ENCODE results near the gene FAM83B. TPM values are rescaled to one million over a fixed set of nuclear protein-coding genes. Genes with fewer than 3 reads are reported as not detected.

Gene FAM83B
- total RNA-seq, 1 experiment from 2014 or later = 3.9 TPM

GRCh38 chr6:54981647-54982046 lies 135.1 kb downstream of the FAM83B start:
- peaks cover 36% of the 10 kb centered on the region for H3K9me3 Mint-ChIP-seq
- POLR2A ChIA-PET = no interaction called here
- H3K4me1 Mint-ChIP-seq = peaks cover 8% of the 10 kb centered on the region
- no peak overlapping the region for H3K4me3 Mint-ChIP-seq
- H3K27ac Mint-ChIP-seq = no peak overlapping the region
- no peak for DNase-seq (ENCODE audit: low spot score)
- no peak for ATAC-seq
- TF ChIP-seq CTCF (IDR thresholded peaks at IDR 0.05) (no peak), FOXP1 (CRISPR knock-in tag; IDR thresholded peaks at IDR 0.05; ENCODE audit: borderline replicate concordance) (no peak), NR2C2 (CRISPR knock-in tag; IDR thresholded peaks at IDR 0.05) (no peak), AFF4 (CRISPR knock-in tag; IDR thresholded peaks at IDR 0.05; ENCODE audit: borderline replicate concordance) (no peak)
- peaks cover 14% of the 10 kb centered on the region for H3K36me3 Mint-ChIP-seq
- H3K27me3 Mint-ChIP-seq (ENCODE audit: low read depth) = no peaks in the 10 kb centered on the region; the same call in 1 of the 2 replicates
- CTCF ChIA-PET = interaction anchor here (0.7 to 1.1 kb wide), 2 partner anchors 85 to 264 kb away, joined by 3 read pairs; no protein-coding TSS in a partner anchor

GRCh38 chr6:54987633-54988290 lies 141.2 kb downstream of the FAM83B start:
- TF ChIP-seq ARID4B (CRISPR knock-in tag; IDR thresholded peaks at IDR 0.05; ENCODE audit: borderline replicate concordance) (no peak), ZNF317 (CRISPR knock-in tag; IDR thresholded peaks at IDR 0.05; ENCODE audit: borderline replicate concordance, low read depth) (no peak), ZNF423 (CRISPR knock-in tag; IDR thresholded peaks at IDR 0.05) (no peak), E2F5 (CRISPR knock-in tag; IDR thresholded peaks at IDR 0.05) (no peak), NFE2L1 (CRISPR knock-in tag; IDR thresholded peaks at IDR 0.05) (no peak), ELF4 (CRISPR knock-in tag; IDR thresholded peaks at IDR 0.05; ENCODE audit: low read depth) (no peak), MYBL2 (CRISPR knock-in tag; IDR thresholded peaks at IDR 0.05) (no peak), SP1 (CRISPR knock-in tag; conservative IDR thresholded peaks at IDR 0.05) (no peak)

More at GRCh38 chr6:54987633-54988290, 141.2 kb downstream of the FAM83B start:
- peaks cover 1% of the 10 kb centered on the region for H3K4me1 Mint-ChIP-seq
- H3K27me3 Mint-ChIP-seq (ENCODE audit: low read depth) = no peaks in the 10 kb centered on the region; the same call in 1 of the 2 replicates
- ChIA-PET CTCF (no interaction called here), POLR2A (no interaction called here)
- DNase-seq (ENCODE audit: low spot score) = no peak
- peaks cover 14% of the 10 kb centered on the region for H3K36me3 Mint-ChIP-seq
- no peak overlapping the region for H3K4me3 Mint-ChIP-seq
- H3K9me3 Mint-ChIP-seq = peaks cover 31% of the 10 kb centered on the region
- no peak for ATAC-seq
- H3K27ac Mint-ChIP-seq = no peak overlapping the region
